Kidney epithelial cell (primary cell): ENCODE data around the gene TYROBP. TPM values are rescaled to one million over a fixed set of nuclear protein-coding genes. Genes with fewer than 3 reads are reported as not detected.
A peak's percentile ranks its signal among the peaks of the same experiment; 100 is the strongest.

Source experiments
- DNase-seq: peaks from one replicate; pipeline ENCODE4 v3.0.0-alpha.2; 2010; ENCODE audit warnings: low read depth
- H3K27me3 ChIP-seq: 2 replicates; pipeline ENCODE4 v1.6.0; 2011; ENCODE audit warnings: low read length; ENCODE audit not compliant: control insufficient read depth, insufficient read depth
- H3K36me3 ChIP-seq: 2 replicates; pipeline ENCODE4 v1.5.1; 2011; ENCODE audit warnings: low read length; ENCODE audit not compliant: control insufficient read depth, insufficient read depth
- H3K4me3 ChIP-seq: 2 replicates; pipeline ENCODE4 v1.5.1; 2011; ENCODE audit warnings: low read depth, mild to moderate bottlenecking, control low read depth, low read length
- CTCF ChIP-seq: IDR thresholded peaks from 2 replicates; pipeline ENCODE4 v1.5.1; 2011; ENCODE audit warnings: mild to moderate bottlenecking, moderate library complexity, low read length, control low read depth, inconsistent platforms; ENCODE audit not compliant: insufficient read depth, poor library complexity, severe bottlenecking
- total RNA-seq: library from RNA; depleted of rRNA; stranded (reverse); fragments of >200 nt; gene quantifications from 2 replicates; pipeline ENCODE4 v1.2.3, GENCODE V29; 2015

Gene TYROBP
- total RNA-seq, 1 donor from 2014 or later: not detected

GRCh38 chr19:35887197-35887596, 20.9 kb downstream of the TYROBP start:
- TF ChIP-seq CTCF: no peak
- no peak overlapping the region for H3K4me3 ChIP-seq
- no peak for DNase-seq
- peaks cover 3% of the 10 kb centered on the region for H3K36me3 ChIP-seq
- no peaks in the 10 kb centered on the region for H3K27me3 ChIP-seq

- DNase-seq: no peak
- Histone ChIP-seq H3K4me3 (no peak overlapping the region), H3K27me3 (no peaks in the 10 kb centered on the region), H3K36me3 (peaks cover 3% of the 10 kb centered on the region)
- no peak for TF ChIP-seq CTCF
These were observed 22.2 kb downstream of the TYROBP start for GRCh38 chr19:35885904-35886303.

GRCh38 chr19:35885225-35885738, 22.8 kb downstream of the TYROBP start:
- no peak for TF ChIP-seq CTCF
- DNase-seq: no peak

GRCh38 chr19:35883882-35884281, 24.2 kb downstream of the TYROBP start:
- H3K27me3 ChIP-seq: peaks cover 4% of the 10 kb centered on the region
- DNase-seq: no peak
- TF ChIP-seq CTCF: no peak
- H3K36me3 ChIP-seq: no peaks in the 10 kb centered on the region
- no peak overlapping the region for H3K4me3 ChIP-seq

More at GRCh38 chr19:35885225-35885738, 22.8 kb downstream of the TYROBP start:
- H3K36me3 ChIP-seq: peaks cover 3% of the 10 kb centered on the region
- no peaks in the 10 kb centered on the region for H3K27me3 ChIP-seq
- no peak overlapping the region for H3K4me3 ChIP-seq

- H3K4me3 ChIP-seq: no peak overlapping the region
- no peak for DNase-seq
- H3K27me3 ChIP-seq: peaks cover 7% of the 10 kb centered on the region
- H3K36me3 ChIP-seq: no peaks in the 10 kb centered on the region
- peak; percentile 41 for TF ChIP-seq CTCF
These were observed 25.8 kb downstream of the TYROBP start for GRCh38 chr19:35882114-35882832.

GRCh38 chr19:35879770-35880317, 28.3 kb downstream of the TYROBP start:
- DNase-seq: peak; percentile 61
- Histone ChIP-seq H3K4me3 (no peak overlapping the region), H3K27me3 (peaks cover 7% of the 10 kb centered on the region), H3K36me3 (no peaks in the 10 kb centered on the region)
- no peak for TF ChIP-seq CTCF
